GM18498 (cell line): ENCODE measurements around the gene TBC1D1.

Source experiments
- ATAC-seq: cut with Tn5 transposase; IDR thresholded peaks from one replicate; pipeline ENCODE4 v1.9.1; 2021; ENCODE audit warnings: mild to moderate bottlenecking, moderate library complexity; ENCODE audit not compliant: unreplicated experiment

TBC1D1 gene

DNA sequence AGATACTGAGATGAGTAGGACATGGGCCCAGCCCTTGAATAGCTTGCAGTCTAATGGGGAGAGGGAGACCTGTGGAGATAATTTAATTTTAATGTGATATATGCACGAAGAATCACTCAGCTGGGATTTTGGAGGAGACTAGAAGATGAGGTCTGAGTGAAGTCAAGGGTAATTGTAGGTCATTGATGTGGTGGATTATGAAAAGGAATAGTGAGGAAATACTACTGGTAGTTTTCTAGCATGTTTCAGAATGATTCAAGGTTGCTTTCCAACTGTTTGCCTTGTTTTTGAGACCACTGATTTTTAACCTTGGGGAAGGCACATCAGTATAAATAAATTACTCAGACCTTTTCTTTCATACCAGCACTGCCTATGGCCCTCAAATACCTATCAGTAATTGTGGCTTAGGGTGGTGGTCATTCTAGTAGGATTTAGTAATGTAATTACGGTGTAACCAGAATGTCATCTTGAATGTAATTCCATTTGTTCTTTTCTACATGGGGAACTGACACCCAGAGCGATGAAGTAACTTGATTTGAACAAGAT, 94.9 kb downstream of the TBC1D1 start:
- no peak for ATAC-seq

DNA sequence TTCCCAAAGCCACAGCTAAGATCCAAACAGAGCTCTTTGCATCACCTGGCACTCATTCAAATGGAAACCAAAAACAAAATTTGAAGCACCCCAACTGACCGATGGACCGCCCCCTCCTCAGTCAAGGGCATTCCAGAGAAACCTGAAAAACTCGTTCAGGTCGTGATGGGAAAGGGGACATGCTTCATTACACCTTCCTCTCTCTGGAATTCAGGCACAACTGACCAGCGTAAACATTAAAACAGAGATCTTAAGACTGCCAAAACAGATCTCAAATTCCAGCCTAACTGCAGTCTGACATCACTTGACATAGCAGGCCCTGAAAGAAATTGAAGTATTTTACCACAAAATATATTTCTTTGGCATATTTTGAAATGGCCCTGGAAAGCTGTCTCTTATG, 97.8 kb downstream of the TBC1D1 start:
- ATAC-seq = no peak

DNA sequence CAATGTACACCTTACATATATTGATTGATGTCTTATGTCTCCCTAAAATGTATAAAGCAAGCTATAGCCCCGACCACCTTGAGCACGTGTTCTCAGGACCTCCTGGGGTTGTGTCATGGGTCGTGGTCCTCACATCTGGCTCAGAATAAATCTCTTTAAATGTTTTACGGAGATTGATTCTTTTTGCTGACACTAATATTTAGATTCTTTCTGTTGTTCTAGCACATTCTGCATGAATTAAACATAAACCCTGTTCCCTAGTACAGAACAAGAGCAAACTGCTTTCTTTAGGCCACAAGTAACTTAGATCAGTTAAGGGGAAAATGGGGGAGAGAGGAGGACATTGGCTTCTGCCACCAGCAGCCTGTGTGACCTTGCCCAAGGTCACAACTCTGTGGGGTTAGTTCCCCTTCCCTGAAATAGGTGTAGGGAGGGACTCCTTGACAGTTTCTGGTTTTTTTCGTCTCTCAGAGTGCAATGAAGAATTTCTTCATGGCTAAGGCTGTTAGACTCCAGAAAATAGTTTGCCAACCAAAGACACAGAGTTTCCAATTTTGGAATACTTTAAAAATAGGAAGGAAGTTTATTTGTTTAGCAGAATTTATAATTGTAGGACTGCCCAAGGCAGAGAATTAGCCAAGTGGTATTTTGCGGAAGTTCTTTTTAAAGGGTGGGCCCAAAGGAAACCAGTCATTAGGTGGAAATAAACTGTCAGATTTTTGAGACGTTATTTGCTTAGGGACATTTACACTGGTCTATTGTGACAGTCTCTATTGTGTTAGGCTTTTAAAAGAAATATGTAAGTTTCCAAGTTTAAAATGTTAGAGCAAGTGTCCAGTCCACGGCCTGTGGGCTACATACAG, 98.7 kb downstream of the TBC1D1 start:
- no peak for ATAC-seq

DNA sequence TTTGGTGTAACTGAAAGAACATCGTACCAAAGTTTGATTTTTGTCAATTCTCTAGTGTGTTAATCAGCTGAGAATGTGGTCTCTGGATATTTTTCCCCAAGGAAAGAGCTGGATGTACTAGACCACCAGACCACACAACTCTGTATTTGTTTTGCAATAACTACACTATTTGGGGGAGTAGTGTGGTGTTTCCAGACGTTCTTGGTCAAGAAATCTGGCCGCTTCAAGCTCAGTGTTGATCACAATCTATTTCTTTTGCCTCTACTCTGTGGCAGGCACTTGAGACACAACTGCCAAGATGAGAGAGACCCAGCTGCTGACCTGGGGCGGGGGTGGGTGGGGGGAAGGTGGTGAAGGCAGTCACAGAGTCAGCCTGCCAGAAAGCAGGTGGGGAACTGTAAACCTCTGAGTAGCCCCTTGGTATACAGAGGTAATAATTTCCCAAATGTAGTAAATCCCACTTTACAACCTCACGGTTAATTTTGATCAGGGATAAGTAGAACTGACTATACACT, 99.9 kb downstream of the TBC1D1 start:
- no peak for ATAC-seq

DNA sequence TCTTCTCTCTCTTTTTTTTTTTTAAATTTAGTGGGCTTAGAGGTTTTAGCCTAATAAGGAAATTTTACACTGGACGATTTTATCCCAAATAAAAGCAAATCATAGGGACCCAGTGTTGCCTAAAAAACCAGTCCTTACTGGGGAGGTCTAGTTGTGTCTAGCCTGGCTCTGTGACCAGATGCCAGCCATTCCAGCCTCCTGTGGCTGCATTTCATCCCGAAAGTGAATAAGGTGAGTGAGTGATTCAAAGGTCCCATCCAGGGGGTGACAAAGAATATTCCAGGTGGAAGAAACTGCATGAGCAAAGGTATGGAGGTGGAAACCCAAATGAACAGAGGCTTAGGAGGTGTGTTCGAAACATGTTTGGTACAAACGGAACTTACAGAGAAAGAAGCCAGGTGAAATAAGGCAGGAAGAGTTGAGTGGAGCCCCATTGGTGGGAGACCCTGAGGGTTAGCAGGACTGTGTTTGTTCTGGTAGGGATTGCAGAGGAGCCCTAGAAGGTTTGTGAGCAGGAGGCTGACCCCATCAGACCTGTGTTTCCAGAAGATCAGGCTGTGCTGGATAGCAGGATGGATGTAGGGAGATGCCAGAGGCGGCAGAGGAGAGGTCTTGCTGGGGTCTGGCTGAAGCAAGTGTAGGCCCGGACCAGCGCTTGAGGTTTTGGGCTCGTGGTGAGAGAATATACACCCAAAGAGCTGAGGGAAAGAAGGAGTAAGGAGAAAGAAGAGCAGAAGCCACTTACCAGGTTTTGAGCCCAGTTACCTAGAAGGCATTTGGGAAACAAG, 100.9 kb downstream of the TBC1D1 start:
- no peak for ATAC-seq

DNA sequence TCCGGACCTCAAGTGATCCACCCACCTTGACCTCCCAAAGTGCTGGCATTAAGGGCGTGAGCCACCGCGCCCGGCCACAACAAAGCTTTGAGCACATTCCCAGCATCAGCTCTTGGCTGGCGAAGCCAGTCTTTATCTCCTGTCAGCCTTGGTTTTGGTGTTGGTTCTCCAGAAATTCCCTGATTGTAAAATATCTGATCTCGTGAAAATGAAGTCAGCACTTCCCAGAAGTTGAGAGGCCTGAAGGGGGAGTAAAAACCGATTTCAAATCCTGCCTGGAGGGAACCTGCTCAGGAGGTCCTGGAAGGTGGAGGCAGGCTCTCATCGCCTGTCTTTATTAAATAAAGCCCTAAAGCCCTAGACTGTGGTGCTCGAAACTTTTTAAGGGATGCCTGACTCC, 102.9 kb downstream of the TBC1D1 start:
- no peak for ATAC-seq

DNA sequence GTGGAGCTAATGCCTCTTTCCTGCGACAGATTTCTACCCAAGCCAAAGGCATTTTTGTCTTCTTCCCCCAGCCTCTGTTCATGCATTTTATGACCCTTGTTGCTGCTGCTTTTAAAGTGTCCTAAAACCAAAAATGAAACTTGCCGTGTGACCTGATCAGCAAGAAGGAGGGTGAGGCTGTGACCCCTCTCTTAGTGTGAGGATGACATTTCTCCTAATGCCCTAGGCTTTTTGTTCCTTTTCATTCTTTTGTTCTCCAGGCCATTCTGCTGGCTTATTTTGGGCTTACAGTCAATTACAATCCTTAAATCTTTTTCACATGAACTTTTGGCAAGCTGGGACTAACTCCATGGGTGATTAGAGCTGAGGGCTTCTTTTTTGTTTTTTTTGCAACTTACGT, 103.7 kb downstream of the TBC1D1 start:
- peak; percentile 77 for ATAC-seq

DNA sequence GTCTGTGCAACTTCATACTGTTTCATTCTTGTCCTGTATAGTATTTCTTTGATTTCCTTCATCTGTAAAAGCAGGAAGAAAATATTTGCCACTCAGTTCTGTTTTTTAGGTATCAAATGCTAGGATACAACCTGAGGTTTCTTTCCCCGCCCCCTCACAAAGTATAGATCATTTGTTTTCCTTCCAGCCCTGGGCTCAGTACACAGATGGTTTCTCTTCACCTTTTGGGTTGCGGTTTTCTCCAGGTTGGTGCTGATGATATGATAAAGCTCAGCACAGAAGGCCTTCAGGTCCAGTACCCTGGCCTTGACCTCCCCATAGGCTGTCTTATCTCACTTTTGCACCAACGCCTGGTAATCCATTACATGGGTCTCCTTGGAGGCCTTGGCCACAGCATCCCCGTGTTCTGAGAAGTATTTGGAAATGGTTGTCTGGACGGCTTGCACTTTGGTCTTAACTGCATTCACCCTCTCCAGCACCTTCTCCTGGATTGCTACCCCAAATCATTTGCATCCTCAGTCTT, 104.5 kb downstream of the TBC1D1 start:
- no peak for ATAC-seq

DNA sequence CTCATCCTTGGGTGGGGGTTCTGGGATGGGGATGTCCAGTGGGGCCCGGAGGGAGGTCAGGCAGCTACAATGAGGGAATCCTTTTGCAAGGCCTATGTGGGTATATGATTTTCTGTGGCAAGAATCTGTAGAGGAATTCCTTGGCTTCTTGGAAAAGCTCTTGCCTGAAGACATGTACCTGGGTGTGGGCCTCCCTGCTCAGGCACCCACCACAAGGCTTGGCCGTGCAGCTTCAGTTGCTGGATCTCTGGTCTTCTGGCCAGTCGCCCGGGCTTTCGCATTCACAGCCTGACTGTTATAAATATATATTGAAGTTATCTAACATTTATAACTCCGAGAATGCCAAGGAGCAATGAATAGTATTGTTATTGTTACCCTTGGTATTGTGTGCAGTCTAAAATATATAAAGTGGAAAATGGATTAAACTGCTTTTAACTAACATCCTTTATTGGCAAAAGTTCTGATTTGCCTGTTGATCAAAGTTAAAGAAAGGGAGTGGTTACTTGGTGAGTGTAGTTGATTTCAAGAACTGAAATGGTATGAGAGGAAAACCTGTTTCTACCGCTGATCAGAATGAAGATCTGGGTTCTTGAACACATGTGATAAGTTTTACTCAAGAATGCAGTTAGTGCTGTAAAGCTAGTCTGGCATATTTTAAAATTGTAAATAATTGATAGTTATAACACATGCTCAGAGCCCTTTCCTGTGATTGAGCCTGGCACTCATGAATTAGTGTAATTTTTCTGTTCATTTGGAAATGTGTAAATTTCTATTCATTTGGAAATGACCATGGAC, 105.3 kb downstream of the TBC1D1 start:
- ATAC-seq = no peak

DNA sequence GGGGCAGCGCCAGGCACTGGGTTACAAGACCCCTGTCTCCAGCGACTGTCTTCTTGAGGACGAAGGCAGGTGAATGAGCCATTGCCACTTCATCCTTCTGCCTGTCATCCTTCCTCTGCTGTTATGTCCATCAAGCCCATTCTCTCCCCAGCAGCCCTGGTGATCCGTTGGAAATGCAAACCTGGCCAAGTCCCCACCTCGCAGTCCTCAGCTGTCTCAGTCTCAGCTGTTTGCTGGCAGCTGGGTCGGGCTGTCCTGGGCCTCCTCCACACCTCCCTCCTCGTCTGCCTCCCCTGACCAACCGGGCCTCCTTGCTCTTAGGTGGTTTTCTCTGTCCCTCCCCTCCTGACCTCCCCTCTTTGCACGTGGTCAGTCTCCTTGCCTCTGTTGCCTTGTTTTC, 107.3 kb downstream of the TBC1D1 start:
- no peak for ATAC-seq

DNA sequence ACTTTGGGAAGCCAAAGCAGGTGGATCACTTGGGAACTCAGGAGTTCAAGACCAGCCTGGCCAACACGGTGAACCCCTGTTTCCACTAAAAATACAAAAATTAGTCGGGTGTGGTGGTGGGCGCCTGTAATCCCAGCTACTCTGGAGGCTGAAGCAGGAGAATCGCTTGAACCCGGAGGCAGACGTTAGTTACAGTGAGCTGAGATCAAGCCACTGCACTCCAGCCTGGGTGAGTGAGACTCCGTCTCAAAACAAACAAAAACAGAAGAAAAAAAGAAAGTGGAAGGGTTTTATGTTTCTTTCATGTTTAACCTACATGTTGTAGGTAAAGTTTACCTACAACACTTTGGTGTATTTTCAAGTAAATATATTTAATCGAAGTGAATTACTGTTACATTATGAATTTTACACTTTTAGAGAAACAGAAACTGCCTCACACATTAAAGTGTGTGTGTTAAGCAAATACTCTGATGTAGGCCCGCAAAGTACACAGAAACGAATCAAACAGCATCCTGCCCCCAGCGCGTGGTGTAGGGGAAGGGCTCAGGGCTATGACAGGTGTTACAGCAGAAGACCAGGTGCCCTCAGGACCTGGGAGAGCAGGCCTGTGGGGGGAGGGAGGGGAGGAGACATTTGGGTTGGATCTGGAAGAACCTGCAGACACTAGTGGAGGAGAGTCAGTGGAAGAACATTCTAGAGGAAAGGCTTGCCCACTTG, 108.3 kb downstream of the TBC1D1 start:
- no peak for ATAC-seq

DNA sequence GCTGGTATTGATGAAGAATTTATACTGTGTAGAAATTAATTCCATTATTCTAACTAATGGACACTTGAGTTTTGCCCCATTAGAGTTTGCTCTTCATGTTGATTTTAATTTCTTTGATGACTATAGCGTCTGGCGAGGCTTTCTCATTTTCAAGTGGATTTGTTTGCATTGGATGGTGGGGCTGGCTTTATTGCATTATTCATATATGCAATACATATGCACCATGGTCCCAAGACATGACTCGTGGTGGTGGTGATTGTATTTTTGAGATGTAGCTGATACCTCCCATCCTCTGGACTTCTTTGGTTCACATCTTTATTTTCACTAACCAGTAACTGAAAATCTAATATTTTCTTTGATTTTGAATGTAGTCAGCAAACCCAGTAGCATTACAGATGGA, 109.1 kb downstream of the TBC1D1 start:
- ATAC-seq = no peak

DNA sequence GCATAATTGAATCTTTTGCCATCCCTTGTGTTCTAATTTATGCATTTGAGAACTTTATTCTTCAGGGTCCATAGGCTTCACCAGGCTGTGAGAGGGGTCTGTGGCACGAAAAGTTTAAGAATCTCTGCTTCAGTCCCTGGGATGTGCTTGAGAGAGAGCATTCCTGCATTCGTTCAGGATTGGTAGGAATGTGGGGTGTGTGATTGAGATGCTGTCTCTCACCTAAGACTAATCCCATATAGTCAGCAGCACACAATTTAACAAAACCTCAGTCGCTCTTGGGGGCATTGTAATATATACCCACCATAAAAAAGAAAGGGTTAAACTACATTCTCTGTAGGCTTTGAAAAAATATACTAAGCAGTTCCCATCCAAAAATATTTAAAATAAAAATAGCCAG, 111.0 kb downstream of the TBC1D1 start:
- ATAC-seq = no peak

DNA sequence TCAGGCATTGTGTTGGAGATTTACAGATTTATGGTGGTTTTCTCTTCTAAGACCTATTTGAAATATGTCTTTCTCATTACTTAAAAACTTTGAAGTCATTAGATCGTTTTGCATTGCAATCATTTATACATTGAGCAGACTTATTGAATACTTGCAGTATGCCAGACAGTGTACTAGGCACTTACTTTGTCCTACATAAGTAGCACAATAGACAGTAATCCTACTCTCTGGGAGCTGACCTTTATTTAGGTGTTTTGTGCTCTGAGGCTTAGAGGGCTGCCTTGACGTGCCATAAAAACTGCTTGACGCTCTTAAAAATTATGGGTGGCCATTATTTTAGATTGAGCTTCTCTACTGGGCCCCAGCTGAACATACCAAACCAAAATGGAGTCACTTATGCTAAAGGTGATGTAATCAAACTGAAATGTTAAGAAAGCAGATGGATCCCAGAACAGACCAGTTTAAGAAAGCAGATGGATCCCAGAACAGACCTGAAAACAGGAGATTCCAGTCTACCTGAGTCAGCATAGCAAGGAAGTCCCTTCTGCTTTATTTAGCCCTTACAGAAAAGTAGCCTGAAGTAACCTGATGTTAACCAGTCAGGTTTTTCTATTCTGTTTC, 111.7 kb downstream of the TBC1D1 start:
- ATAC-seq = no peak

DNA sequence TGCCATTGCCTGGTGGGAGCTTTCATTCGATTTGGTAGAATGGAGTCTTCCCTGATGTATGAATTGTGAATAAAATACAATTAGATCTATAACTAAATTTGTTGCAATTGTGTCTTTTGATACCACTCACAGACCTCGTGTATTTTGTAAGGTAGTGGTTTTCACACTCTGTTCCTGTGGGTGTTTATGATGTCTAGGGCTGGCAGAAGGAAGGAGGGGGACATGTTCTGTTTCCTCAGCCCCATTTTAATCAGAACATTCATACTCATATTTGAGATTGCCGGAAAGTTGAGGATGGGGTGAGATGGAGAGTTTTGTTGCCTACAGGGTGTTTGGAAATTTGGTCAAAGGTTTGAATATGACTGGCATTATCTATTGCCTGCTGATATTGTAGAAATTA, 112.2 kb downstream of the TBC1D1 start:
- ATAC-seq = no peak

DNA sequence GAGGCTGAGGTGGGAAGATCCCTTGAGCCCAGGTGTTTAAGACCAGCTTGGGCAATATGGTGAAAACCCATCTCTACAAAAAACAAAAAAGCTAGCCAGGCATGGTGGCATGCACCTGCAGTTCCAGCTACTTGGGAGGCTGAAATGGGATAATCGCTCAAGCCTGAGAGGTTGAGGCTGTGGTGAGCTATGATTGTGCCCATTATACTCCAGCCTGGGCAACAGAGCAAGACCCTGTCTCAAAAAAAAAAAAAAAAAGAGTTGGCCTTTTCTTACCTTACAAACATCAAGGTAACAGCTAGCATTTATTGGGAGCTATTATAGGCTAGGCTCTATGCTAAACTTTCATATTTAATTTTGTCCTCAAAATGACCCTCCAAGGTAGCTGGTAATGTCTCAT, 112.7 kb downstream of the TBC1D1 start:
- ATAC-seq = no peak

DNA sequence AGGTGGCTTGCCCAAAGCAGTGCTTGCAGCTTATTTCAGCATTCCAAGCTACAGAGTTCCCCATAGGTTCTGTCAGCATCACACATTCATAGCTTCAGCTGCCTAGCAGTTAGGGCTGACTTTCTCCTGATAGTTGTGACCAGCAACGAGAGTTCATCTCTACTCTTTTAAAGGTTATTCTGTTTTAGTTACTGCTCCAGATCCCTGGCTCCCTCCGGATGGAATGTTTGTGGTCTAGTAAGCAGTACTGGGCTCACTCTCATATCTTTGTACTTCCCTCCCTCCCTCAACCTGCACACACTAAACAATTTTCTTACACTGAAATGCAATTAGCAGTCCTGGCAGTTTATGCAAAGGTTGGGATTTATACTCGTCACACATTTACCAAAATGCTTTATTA, 113.2 kb downstream of the TBC1D1 start:
- no peak for ATAC-seq

DNA sequence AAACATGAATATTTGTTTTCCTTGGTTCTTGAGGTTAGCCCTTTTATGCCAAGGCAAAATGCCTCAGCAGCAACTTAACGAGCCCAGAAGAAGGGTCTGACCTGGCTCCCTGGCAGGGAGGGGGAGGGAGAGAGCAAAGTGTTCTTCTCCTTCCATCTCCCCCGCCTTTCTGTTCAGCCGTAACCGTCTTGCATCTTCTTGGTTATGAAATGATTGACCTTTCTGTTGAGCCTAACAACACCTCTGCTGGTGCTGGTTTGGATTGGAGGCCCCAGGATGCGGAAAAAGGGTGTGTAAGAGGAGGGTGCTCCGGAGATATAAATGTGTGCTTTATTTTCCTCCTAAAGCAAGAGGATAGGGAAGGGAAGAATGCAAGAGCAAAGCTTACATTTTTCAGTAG, 114.0 kb downstream of the TBC1D1 start:
- ATAC-seq = no peak

DNA sequence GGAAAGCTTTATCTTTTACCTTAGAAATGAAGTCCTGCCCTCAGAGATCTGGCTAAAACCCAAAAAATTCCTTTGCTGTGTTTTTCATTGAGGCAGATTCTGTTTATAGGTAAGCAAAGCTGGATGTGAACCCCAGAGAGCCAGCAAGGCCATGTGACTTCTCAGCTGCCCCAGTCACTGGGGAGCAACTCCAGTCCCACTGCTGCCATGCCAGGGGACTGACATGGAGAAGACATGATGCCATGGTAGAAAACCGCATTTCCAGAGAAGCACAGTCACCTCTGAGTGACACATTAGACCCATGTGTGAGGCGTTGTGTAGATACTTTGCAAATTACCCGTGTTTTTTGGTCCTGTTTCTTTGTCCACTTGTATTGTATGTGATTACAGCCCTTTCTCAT, 114.8 kb downstream of the TBC1D1 start:
- ATAC-seq = no peak

DNA sequence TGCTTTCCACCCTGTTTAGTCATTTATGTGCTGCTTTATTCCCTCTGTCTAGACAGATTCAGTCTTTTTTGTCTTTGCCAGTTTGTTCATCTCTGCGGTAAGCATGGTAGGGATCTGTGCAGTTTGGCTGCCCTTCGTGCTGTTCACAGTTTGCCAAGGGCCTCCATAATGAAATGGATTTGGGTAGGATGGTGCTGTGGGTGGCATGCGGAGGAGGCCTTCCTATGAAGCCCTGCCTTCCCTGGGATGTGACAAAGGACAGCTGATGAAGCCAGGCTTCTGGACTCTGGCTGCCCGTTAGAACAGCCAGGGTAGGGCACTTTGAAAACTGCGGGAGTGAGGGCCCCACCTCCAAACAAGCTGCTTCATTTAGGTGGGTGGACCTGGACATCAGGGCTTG, 116.8 kb downstream of the TBC1D1 start:
- ATAC-seq = no peak
